Mammary epithelial cell (primary cell): Measurements from ENCODE around the gene PLSCR5.

ENCODE experiments used
- CTCF ChIP-seq, 2 donors: IDR thresholded peaks in 1 of 2; conservative IDR thresholded peaks in 1 of 2; 2 replicates each; pipeline ENCODE4 v1.5.1; 2011 to 2012; ENCODE audit warnings: inconsistent platforms in 2 of 2, low read length in 2 of 2, mild to moderate bottlenecking in 2 of 2, control low read depth in 1 of 2, low read depth in 1 of 2; ENCODE audit not compliant: insufficient read depth in 1 of 2; ENCODE audit errors: extremely low read depth in 1 of 2
- EZH2 ChIP-seq: IDR thresholded peaks from 2 replicates; pipeline ENCODE4 v1.6.1; 2012; ENCODE audit warnings: low read length, inconsistent platforms, borderline replicate concordance

- TF ChIP-seq CTCF (conservative IDR thresholded peaks at IDR 0.05 in 1 of 2, IDR thresholded peaks at IDR 0.05 in 1 of 2; ENCODE audit: extremely low read depth in 1 of 2, insufficient read depth in 1 of 2, low read depth in 1 of 2, low read length in 2 of 2) (no peak), EZH2 (no peak)
Measured at GRCh38 chr3:146628671-146629070, 23.5 kb upstream of the PLSCR5 start.
